GM18520 (cell line): Measurements from ENCODE around the gene ABCC1.

ENCODE experiments used
- ATAC-seq: cut with Tn5 transposase; IDR thresholded peaks from one replicate; pipeline ENCODE4 v1.9.1; 2021; ENCODE audit not compliant: unreplicated experiment

Gene ABCC1

GRCh38 chr16:16016388-16016964 lies 67.1 kb downstream of the ABCC1 start:
- no peak for ATAC-seq

- no peak for ATAC-seq
Measured at GRCh38 chr16:16017812-16018211, 68.4 kb downstream of the ABCC1 start.

- ATAC-seq = no peak
Measured at GRCh38 chr16:16018705-16019104, 69.3 kb downstream of the ABCC1 start.

- no peak for ATAC-seq
Measured at GRCh38 chr16:16019488-16019887, 70.1 kb downstream of the ABCC1 start.

GRCh38 chr16:16020291-16020690 lies 70.9 kb downstream of the ABCC1 start:
- ATAC-seq = no peak

- ATAC-seq = no peak
Measured at GRCh38 chr16:16021020-16021419, 71.6 kb downstream of the ABCC1 start.

GRCh38 chr16:16021646-16021987 lies 72.2 kb downstream of the ABCC1 start:
- ATAC-seq = no peak

- ATAC-seq = no peak
Measured at GRCh38 chr16:16021988-16022682, 72.7 kb downstream of the ABCC1 start.

- no peak for ATAC-seq
Measured at GRCh38 chr16:16022683-16023064, 73.3 kb downstream of the ABCC1 start.

GRCh38 chr16:16025214-16025968 lies 76.0 kb downstream of the ABCC1 start:
- no peak for ATAC-seq

- no peak for ATAC-seq
Measured at GRCh38 chr16:16027728-16028310, 78.4 kb downstream of the ABCC1 start.

- ATAC-seq = no peak
Measured at GRCh38 chr16:16028311-16028999, 79.0 kb downstream of the ABCC1 start.

GRCh38 chr16:16029431-16030011 lies 80.1 kb downstream of the ABCC1 start:
- no peak for ATAC-seq

- ATAC-seq = no peak
Measured at GRCh38 chr16:16030449-16030848, 81.0 kb downstream of the ABCC1 start.

GRCh38 chr16:16031401-16031800 lies 82.0 kb downstream of the ABCC1 start:
- no peak for ATAC-seq

GRCh38 chr16:16032271-16032979 lies 83.0 kb downstream of the ABCC1 start:
- ATAC-seq = no peak

GRCh38 chr16:16033208-16033717 lies 83.8 kb downstream of the ABCC1 start:
- ATAC-seq = no peak

GRCh38 chr16:16036359-16036792 lies 87.0 kb downstream of the ABCC1 start:
- ATAC-seq = no peak

GRCh38 chr16:16037521-16037920 lies 88.1 kb downstream of the ABCC1 start:
- no peak for ATAC-seq

- ATAC-seq = no peak
Measured at GRCh38 chr16:16037970-16038369, 88.6 kb downstream of the ABCC1 start.
